DLD1 (cell line): ENCODE results near the gene FOXD1.

Source experiments
- in situ Hi-C: cut with HindIII; loops from 2 replicates; pipeline ENCODE4 v1.10.0; 2017; ENCODE audit warnings: low sequenced_read_pairs

FOXD1 gene

GRCh38 chr5:73441378-73441777 lies 7.2 kb downstream of the FOXD1 start:
- in situ Hi-C loops: no loop called here

- in situ Hi-C loops: no loop called here
These were observed 8.3 kb downstream of the FOXD1 start for GRCh38 chr5:73440262-73440661.

- in situ Hi-C loops: no loop called here
These were observed 9.7 kb downstream of the FOXD1 start for GRCh38 chr5:73438645-73439470.

GRCh38 chr5:73437777-73438644 lies 10.6 kb downstream of the FOXD1 start:
- in situ Hi-C loops: no loop called here

GRCh38 chr5:73437101-73437776 lies 11.3 kb downstream of the FOXD1 start:
- in situ Hi-C loops: no loop called here

- in situ Hi-C loops: no loop called here
These were observed 12.0 kb downstream of the FOXD1 start for GRCh38 chr5:73436535-73437100.

- in situ Hi-C loops: no loop called here
These were observed 12.6 kb downstream of the FOXD1 start for GRCh38 chr5:73435759-73436534.

- in situ Hi-C loops: no loop called here
These were observed 13.7 kb downstream of the FOXD1 start for GRCh38 chr5:73434907-73435306.

GRCh38 chr5:73434461-73434860 lies 14.1 kb downstream of the FOXD1 start:
- in situ Hi-C loops: no loop called here

GRCh38 chr5:73433982-73434342 lies 14.6 kb downstream of the FOXD1 start:
- in situ Hi-C loops: no loop called here

- in situ Hi-C loops: no loop called here
These were observed 15.2 kb downstream of the FOXD1 start for GRCh38 chr5:73433272-73433981.

- in situ Hi-C loops: no loop called here
These were observed 17.2 kb downstream of the FOXD1 start for GRCh38 chr5:73431204-73431851.

- in situ Hi-C loops: no loop called here
These were observed 22.5 kb downstream of the FOXD1 start for GRCh38 chr5:73426034-73426433.

- in situ Hi-C loops: no loop called here
These were observed 24.0 kb downstream of the FOXD1 start for GRCh38 chr5:73424556-73424977.

- in situ Hi-C loops: no loop called here
These were observed 26.4 kb downstream of the FOXD1 start for GRCh38 chr5:73422164-73422563.

GRCh38 chr5:73420666-73421065 lies 27.9 kb downstream of the FOXD1 start:
- in situ Hi-C loops: no loop called here

GRCh38 chr5:73419465-73420390 lies 28.8 kb downstream of the FOXD1 start:
- in situ Hi-C loops: no loop called here

GRCh38 chr5:73419117-73419464 lies 29.5 kb downstream of the FOXD1 start:
- in situ Hi-C loops: no loop called here
